NB4 (cell line): ENCODE measurements around the gene ZCCHC10.

Experiments used
- CTCF ChIP-seq: IDR thresholded peaks from one replicate; pipeline ENCODE4 v1.5.1; 2012; ENCODE audit warnings: low read depth, low read length
- MAX ChIP-seq: IDR thresholded peaks from 2 replicates; pipeline ENCODE4 v1.6.1; 2011; ENCODE audit warnings: low read depth, low read length
- MYC ChIP-seq: IDR thresholded peaks from 2 replicates; pipeline ENCODE4 v1.6.1; 2011; ENCODE audit warnings: low read depth, low read length
- POLR2A ChIP-seq: IDR thresholded peaks from 2 replicates; pipeline ENCODE4 v1.6.1; 2011; ENCODE audit warnings: mild to moderate bottlenecking; ENCODE audit not compliant: insufficient read length; ENCODE audit errors: extremely low read depth

- no peak for TF ChIP-seq CTCF
- TF ChIP-seq POLR2A, result no peak
- no peak for TF ChIP-seq MYC
- no peak for TF ChIP-seq MAX
Observed at GRCh38 chr5:133048993-133049725, 22.8 kb upstream of the ZCCHC10 start.
